Measurements from ENCODE around the gene PPIF. TPM values are rescaled to one million over a fixed set of nuclear protein-coding genes. Genes with fewer than 3 reads are reported as not detected.

The PPIF gene
- total RNA-seq, 4 donors from 2014 or later: 35.7 to 57.8 (median 45.0) TPM

GRCh38 chr10:79361726-79362397 is 14.6 kb downstream of the PPIF start:
- TF ChIP-seq CTCF (IDR thresholded peaks at IDR 0.05) (no peak), POLR2A (IDR thresholded peaks at IDR 0.05) (no peak)

GRCh38 chr10:79367426-79368189 is 20.3 kb downstream of the PPIF start:
- H3K27me3 ChIP-seq: no peaks in the 10 kb centered on the region

More at GRCh38 chr10:79361726-79362397, 14.6 kb downstream of the PPIF start:
- H3K4me3 ChIP-seq: no peak overlapping the region
- H3K4me1 ChIP-seq: no peaks in the 10 kb centered on the region
- no peaks in the 10 kb centered on the region for H3K9me3 ChIP-seq
- DNase-seq: no peak
- no peaks in the 10 kb centered on the region for H3K36me3 ChIP-seq
- H3K27ac ChIP-seq: no peak overlapping the region
- H3K27me3 ChIP-seq: no peaks in the 10 kb centered on the region

GRCh38 chr10:79372871-79373270 is 25.6 kb downstream of the PPIF start:
- Histone ChIP-seq H3K36me3 (no peaks in the 10 kb centered on the region), H3K27ac (no peak overlapping the region), H3K4me1 (no peaks in the 10 kb centered on the region), H3K9me3 (no peaks in the 10 kb centered on the region), H3K27me3 (no peaks in the 10 kb centered on the region), H3K4me3 (no peak overlapping the region)
- TF ChIP-seq POLR2A (IDR thresholded peaks at IDR 0.05): no peak
- DNase-seq: no peak

More at GRCh38 chr10:79367426-79368189, 20.3 kb downstream of the PPIF start:
- H3K36me3 ChIP-seq: no peaks in the 10 kb centered on the region
- no peak overlapping the region for H3K27ac ChIP-seq
- TF ChIP-seq POLR2A (IDR thresholded peaks at IDR 0.05) (no peak), CTCF (IDR thresholded peaks at IDR 0.05) (no peak)
- H3K4me3 ChIP-seq: no peak overlapping the region
- no peaks in the 10 kb centered on the region for H3K9me3 ChIP-seq
- no peak for DNase-seq
- no peaks in the 10 kb centered on the region for H3K4me1 ChIP-seq

- Histone ChIP-seq H3K4me3 (no peak overlapping the region), H3K27ac (no peak overlapping the region), H3K36me3 (no peaks in the 10 kb centered on the region), H3K4me1 (peaks cover 0 to 6% (median 0%) of the 10 kb centered on the region in 4 donors), H3K27me3 (no peaks in the 10 kb centered on the region), H3K9me3 (no peaks in the 10 kb centered on the region)
- TF ChIP-seq POLR2A (IDR thresholded peaks at IDR 0.05): no peak
- peak; percentile 90 to 97 (median 94) for TF ChIP-seq CTCF (IDR thresholded peaks at IDR 0.05)
- peak; percentile 67 to 89 (median 83) for DNase-seq
Observed at GRCh38 chr10:79374312-79375191, 27.3 kb downstream of the PPIF start.

GRCh38 chr10:79375321-79376077 is 28.2 kb downstream of the PPIF start:
- H3K36me3 ChIP-seq: no peaks in the 10 kb centered on the region
- H3K27ac ChIP-seq: no peak overlapping the region
- peak in 1 of 3 donors; percentile 45 for DNase-seq
- TF ChIP-seq CTCF (IDR thresholded peaks at IDR 0.05) (no peak), POLR2A (IDR thresholded peaks at IDR 0.05) (no peak)
- H3K9me3 ChIP-seq: no peaks in the 10 kb centered on the region
- H3K4me3 ChIP-seq: no peak overlapping the region
- H3K27me3 ChIP-seq: no peaks in the 10 kb centered on the region
- peaks cover 0 to 16% (median 0%) of the 10 kb centered on the region in 4 donors for H3K4me1 ChIP-seq
